CD4-positive, alpha-beta T cell treated with Interleukin-15 for 4 hours (primary cell): ENCODE measurements around the gene RREB1.

Source experiments
- DNase-seq: peaks from one replicate; pipeline ENCODE4 v3.0.0-alpha.2; 2020; ENCODE audit warnings: low spot score

The RREB1 gene

GRCh38 chr6:7124636-7125035 lies 16.9 kb downstream of the RREB1 start:
- no peak for DNase-seq

GRCh38 chr6:7125290-7125689 lies 17.5 kb downstream of the RREB1 start:
- no peak for DNase-seq

GRCh38 chr6:7126754-7127153 lies 19.0 kb downstream of the RREB1 start:
- DNase-seq, result no peak

GRCh38 chr6:7127680-7128079 lies 19.9 kb downstream of the RREB1 start:
- no peak for DNase-seq

GRCh38 chr6:7129360-7129759 lies 21.6 kb downstream of the RREB1 start:
- DNase-seq, result no peak

- no peak for DNase-seq
These were observed 22.2 kb downstream of the RREB1 start for GRCh38 chr6:7129784-7130569.

GRCh38 chr6:7131390-7131789 lies 23.6 kb downstream of the RREB1 start:
- no peak for DNase-seq

GRCh38 chr6:7132398-7133035 lies 24.8 kb downstream of the RREB1 start:
- no peak for DNase-seq

- DNase-seq, result no peak
These were observed 27.4 kb downstream of the RREB1 start for GRCh38 chr6:7134999-7135745.

GRCh38 chr6:7135755-7136154 lies 28.0 kb downstream of the RREB1 start:
- no peak for DNase-seq

- no peak for DNase-seq
These were observed 29.1 kb downstream of the RREB1 start for GRCh38 chr6:7136859-7137334.

- DNase-seq, result peak; percentile 59
These were observed 29.7 kb downstream of the RREB1 start for GRCh38 chr6:7137335-7138045.

GRCh38 chr6:7138046-7138531 lies 30.3 kb downstream of the RREB1 start:
- DNase-seq, result no peak

GRCh38 chr6:7138921-7139358 lies 31.2 kb downstream of the RREB1 start:
- DNase-seq, result peak; percentile 77

- DNase-seq, result no peak
These were observed 32.2 kb downstream of the RREB1 start for GRCh38 chr6:7139835-7140470.

- DNase-seq, result peak; percentile 75
These were observed 33.0 kb downstream of the RREB1 start for GRCh38 chr6:7140631-7141378.

GRCh38 chr6:7142228-7142801 lies 34.6 kb downstream of the RREB1 start:
- DNase-seq, result no peak

GRCh38 chr6:7142918-7143475 lies 35.2 kb downstream of the RREB1 start:
- DNase-seq, result no peak

GRCh38 chr6:7143476-7143974 lies 35.8 kb downstream of the RREB1 start:
- DNase-seq, result no peak
